DOHH2 (cell line): ENCODE results near the gene ITPK1.

Experiments
- CTCF ChIP-seq: fragments of 200-600 bp; sonication (generic); IDR thresholded peaks from one replicate; pipeline ENCODE4 v1.5.1; 2014; ENCODE audit warnings: antibody characterized with exemption, mild to moderate bottlenecking, low read depth, low read length; ENCODE audit not compliant: poor library complexity, severe bottlenecking
- EZH2phosphoT487 ChIP-seq: fragments of 200-600 bp; sonication (generic); IDR thresholded peaks from 2 replicates; pipeline ENCODE4 v1.6.1; 2017; ENCODE audit warnings: borderline replicate concordance, mild to moderate bottlenecking, antibody characterized with exemption, low read length, moderate library complexity, mixed read lengths

DNA sequence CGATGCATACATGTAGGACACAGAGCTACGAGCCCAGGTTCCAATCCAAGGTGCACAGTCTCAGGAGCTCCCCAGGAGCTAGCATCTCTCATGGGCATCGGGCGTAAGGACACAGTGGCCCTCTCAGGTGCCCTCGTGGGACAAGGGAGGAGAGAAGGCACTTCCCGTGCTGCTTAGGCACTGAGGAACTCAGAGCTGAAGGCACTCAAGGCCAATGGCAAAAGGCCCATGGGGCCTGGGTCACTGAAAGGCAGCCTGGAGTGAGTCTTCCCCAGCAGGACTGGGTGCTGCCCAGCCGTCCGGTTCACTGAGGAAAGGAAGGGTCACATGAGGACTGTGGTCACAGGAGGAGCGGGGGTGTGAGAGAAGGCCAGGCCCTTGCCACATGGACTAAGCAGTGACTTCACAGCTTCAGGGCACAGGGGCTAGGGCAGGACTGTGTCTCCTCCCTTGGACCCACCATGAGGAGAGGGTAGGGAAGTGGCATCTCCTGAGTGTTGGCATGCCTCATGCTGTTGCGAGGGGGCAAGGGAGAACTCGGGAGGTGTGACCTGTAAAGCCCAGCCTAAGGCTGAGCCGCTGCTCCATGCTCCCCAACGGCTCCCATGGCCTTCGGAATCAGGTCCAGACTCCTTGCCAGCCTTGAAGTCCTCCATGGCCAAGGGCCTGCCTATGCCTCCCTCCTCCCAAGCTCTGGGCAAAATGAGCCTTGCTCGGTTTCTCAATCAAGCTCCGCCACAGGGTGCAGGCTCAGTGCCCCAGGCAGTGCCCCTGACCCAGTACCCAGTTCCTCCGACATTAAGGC is 141.0 kb downstream of the ITPK1 start:
- TF ChIP-seq CTCF: no peak
- no peak for TF ChIP-seq EZH2phosphoT487
